ENCODE results near the gene MIER2.
A peak's percentile ranks its signal among the peaks of the same experiment; 100 is the strongest.
"Not testable (repeated sequence)": the region's sequence is repeated elsewhere in the genome, so short reads cannot be mapped to it uniquely, and the experiment has no call there.

MIER2 gene

GRCh38 chr19:355536-355935, 10.9 kb upstream of the MIER2 start:
- H3K36me3 Mint-ChIP-seq, H3K27me3 Mint-ChIP-seq, CTCF ChIA-PET, H3K4me1 Mint-ChIP-seq, DNase-seq, H3K27ac Mint-ChIP-seq, H3K4me3 Mint-ChIP-seq: not testable (repeated sequence)
- H3K9me3 Mint-ChIP-seq, result peaks cover 28% of the 10 kb centered on the region

- H3K27ac Mint-ChIP-seq, result no peak overlapping the region
- H3K9me3 Mint-ChIP-seq, result peaks cover 28% of the 10 kb centered on the region
- H3K4me1 Mint-ChIP-seq, result no peaks in the 10 kb centered on the region
- H3K27me3 Mint-ChIP-seq, result peaks cover 6% of the 10 kb centered on the region
- H3K36me3 Mint-ChIP-seq, result peaks cover 2% of the 10 kb centered on the region
- H3K4me3 Mint-ChIP-seq, result no peak overlapping the region
- CTCF ChIA-PET, result no interaction called here
- DNase-seq, result no peak
Observed at GRCh38 chr19:355134-355533, 10.5 kb upstream of the MIER2 start.

- Mint-ChIP-seq H3K4me3 (no peak overlapping the region), H3K9me3 (peaks cover 22% of the 10 kb centered on the region), H3K36me3 (peaks cover 2% of the 10 kb centered on the region), H3K4me1 (no peaks in the 10 kb centered on the region), H3K27me3 (peaks cover 6% of the 10 kb centered on the region), H3K27ac (no peak overlapping the region)
- CTCF ChIA-PET, result no interaction called here
- no peak for DNase-seq
Observed at GRCh38 chr19:351976-352625, 7.5 kb upstream of the MIER2 start.

DNA sequence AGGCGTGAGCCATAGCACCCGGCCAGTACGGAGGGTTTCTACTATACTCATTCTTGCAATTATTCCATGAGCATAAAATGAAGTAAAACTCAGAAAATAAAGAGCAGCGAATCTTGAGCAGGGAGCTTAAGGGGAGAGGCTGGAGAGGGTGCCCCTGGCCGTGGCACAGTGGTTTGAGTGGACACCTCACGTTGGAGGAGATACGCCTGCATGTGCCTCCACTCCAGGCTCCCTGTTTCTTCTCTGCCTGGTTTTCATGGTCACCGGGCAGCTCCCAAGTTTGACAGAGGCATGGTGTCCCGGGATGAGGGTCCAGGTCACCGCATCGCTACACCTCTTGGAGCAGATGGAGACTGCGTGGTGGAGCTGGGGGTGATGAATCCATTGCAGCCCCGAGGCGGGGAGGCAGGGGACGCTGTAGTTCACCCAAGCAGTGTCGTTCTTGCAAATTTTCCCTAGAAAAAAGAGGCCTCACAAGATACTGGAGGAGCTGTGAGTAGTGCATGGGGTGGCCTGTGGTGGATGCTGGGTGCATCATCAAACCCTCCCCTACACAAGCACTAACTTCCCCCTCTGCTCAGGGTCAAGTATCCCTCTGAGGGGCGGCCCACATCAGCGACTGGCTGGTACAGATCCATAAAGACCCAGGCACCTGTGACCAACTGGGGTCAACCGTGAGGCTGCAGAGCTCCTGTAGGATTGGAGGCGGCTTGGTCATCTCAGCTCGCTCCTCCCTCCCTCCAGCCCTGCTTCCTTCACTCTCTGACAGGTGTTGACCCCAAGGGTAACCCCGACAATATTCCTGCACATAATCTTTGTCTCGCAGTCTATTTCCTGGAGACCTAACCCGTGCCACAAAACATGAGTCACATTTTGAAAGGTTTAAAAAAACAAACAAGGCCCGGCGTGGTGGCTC, 3.6 kb upstream of the MIER2 start:
- Mint-ChIP-seq H3K4me3 (no peak overlapping the region), H3K9me3 (peaks cover 11% of the 10 kb centered on the region), H3K36me3 (peaks cover 4% of the 10 kb centered on the region), H3K27ac (no peak overlapping the region), H3K4me1 (peaks cover 16% of the 10 kb centered on the region), H3K27me3 (peaks cover 17% of the 10 kb centered on the region)
- no peak for DNase-seq
- CTCF ChIA-PET, result no interaction called here

DNA sequence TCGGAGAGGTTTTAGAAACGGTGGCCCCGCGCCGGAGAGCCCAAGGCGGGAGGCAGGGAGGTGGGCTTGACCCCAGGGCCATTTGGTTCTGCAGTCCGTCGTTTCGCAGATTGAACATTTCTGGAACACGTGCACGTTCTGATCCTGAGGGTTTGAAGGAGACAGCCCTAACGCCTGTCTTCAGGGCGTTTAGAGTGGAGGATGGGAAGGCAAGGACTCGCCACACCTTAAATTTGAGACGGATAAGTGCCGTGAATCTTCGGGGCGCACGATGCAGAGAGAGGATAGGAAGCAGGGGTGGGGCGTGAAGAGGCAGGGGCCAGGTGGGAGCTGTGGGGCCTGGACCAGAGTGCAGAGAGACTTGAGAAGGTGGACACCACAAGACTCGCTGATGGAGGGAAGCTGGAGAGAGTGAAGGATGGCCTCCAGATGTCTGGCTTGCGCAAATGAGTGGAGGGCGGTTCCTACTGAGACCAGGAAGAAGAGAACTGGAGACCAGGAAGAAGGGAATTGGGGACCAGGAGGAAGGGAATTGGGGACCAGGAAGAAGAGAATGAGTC, 804 bp upstream of the MIER2 start:
- no peak overlapping the region for H3K27ac Mint-ChIP-seq
- H3K9me3 Mint-ChIP-seq, result peaks cover 4% of the 10 kb centered on the region
- CTCF ChIA-PET, result no interaction called here
- H3K4me1 Mint-ChIP-seq, result peaks cover 44% of the 10 kb centered on the region
- no peak for DNase-seq
- peak overlapping the region; percentile 79 for H3K4me3 Mint-ChIP-seq
- H3K27me3 Mint-ChIP-seq, result peaks cover 12% of the 10 kb centered on the region
- peaks cover 7% of the 10 kb centered on the region for H3K36me3 Mint-ChIP-seq

- peaks cover 14% of the 10 kb centered on the region for H3K36me3 Mint-ChIP-seq
- peaks cover 4% of the 10 kb centered on the region for H3K9me3 Mint-ChIP-seq
- peaks cover 12% of the 10 kb centered on the region for H3K27me3 Mint-ChIP-seq
- peak overlapping the region; percentile 80 for H3K4me3 Mint-ChIP-seq
- peaks cover 52% of the 10 kb centered on the region for H3K4me1 Mint-ChIP-seq
- CTCF ChIA-PET, result interaction anchor here (0.7 kb wide), 1 partner anchor 78 kb away, joined by 3 read pairs; no protein-coding TSS in a partner anchor
- H3K27ac Mint-ChIP-seq, result peak overlapping the region; percentile 78
- DNase-seq, result peak; percentile 32
Observed at GRCh38 chr19:343941-344624, 513 bp downstream of the MIER2 start.

DNA sequence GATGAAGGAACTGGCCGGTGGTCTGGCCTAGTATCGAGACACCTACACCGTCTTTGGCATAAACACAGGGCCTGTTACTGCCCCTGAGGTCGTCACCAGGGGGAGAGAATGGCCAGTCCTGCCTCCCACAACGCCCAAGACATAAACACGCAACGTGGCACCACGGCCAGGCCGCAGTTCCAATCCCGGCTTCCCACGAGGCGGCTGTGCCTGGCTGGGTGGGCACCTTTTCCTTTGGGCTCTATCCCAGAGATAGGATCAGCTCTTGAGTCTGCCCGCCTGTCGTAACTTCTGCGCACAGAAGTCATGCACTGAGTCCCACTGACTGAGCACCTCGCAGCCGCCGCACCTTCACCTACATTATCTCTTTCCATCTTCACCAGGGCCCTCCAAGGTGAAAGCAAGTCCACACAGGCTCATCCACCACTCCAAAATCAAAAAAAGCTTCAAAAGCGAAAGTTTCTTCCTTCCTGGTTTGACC, 1.1 kb downstream of the MIER2 start:
- Mint-ChIP-seq H3K27ac (peak overlapping the region; percentile 78), H3K4me1 (peaks cover 56% of the 10 kb centered on the region), H3K9me3 (peaks cover 4% of the 10 kb centered on the region), H3K36me3 (peaks cover 17% of the 10 kb centered on the region), H3K27me3 (peaks cover 12% of the 10 kb centered on the region), H3K4me3 (peak overlapping the region; percentile 80)
- CTCF ChIA-PET, result interaction anchor here (0.7 kb wide), 1 partner anchor 77 kb away, joined by 3 read pairs; no protein-coding TSS in a partner anchor
- DNase-seq, result no peak

- peaks cover 4% of the 10 kb centered on the region for H3K9me3 Mint-ChIP-seq
- CTCF ChIA-PET, result no interaction called here
- peaks cover 12% of the 10 kb centered on the region for H3K27me3 Mint-ChIP-seq
- peaks cover 59% of the 10 kb centered on the region for H3K4me1 Mint-ChIP-seq
- no peak for DNase-seq
- peaks cover 22% of the 10 kb centered on the region for H3K36me3 Mint-ChIP-seq
- H3K27ac Mint-ChIP-seq, result peak overlapping the region; percentile 35
- H3K4me3 Mint-ChIP-seq, result peak overlapping the region; percentile 80
Observed at GRCh38 chr19:342801-343421, 1.7 kb downstream of the MIER2 start.

DNA sequence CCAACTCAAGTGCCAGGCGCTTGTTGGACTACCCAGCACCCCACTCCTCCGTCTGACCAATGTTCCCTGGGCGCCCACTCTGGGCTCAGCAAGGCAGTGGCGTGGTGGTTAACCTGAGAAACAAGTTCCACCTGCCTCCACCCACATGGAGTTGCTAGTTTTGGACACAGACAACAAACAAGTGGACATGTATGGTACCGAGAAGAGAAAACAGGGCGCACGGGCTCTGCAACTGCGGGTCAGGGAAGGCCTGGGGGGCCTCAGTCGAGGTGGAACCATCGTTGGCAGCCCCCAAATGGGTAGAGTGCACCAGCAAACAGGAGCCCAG, 2.5 kb downstream of the MIER2 start:
- Mint-ChIP-seq H3K9me3 (peaks cover 4% of the 10 kb centered on the region), H3K27ac (no peak overlapping the region), H3K36me3 (peaks cover 24% of the 10 kb centered on the region), H3K4me1 (peaks cover 59% of the 10 kb centered on the region), H3K4me3 (peak overlapping the region; percentile 29), H3K27me3 (peaks cover 12% of the 10 kb centered on the region)
- DNase-seq, result no peak
- CTCF ChIA-PET, result no interaction called here

GRCh38 chr19:341386-342127, 3.0 kb downstream of the MIER2 start:
- DNase-seq, result no peak
- H3K27me3 Mint-ChIP-seq, result peaks cover 12% of the 10 kb centered on the region
- H3K36me3 Mint-ChIP-seq, result peaks cover 25% of the 10 kb centered on the region
- H3K4me3 Mint-ChIP-seq, result no peak overlapping the region
- peaks cover 59% of the 10 kb centered on the region for H3K4me1 Mint-ChIP-seq
- no peak overlapping the region for H3K27ac Mint-ChIP-seq
- H3K9me3 Mint-ChIP-seq, result peaks cover 4% of the 10 kb centered on the region
- CTCF ChIA-PET, result no interaction called here

DNA sequence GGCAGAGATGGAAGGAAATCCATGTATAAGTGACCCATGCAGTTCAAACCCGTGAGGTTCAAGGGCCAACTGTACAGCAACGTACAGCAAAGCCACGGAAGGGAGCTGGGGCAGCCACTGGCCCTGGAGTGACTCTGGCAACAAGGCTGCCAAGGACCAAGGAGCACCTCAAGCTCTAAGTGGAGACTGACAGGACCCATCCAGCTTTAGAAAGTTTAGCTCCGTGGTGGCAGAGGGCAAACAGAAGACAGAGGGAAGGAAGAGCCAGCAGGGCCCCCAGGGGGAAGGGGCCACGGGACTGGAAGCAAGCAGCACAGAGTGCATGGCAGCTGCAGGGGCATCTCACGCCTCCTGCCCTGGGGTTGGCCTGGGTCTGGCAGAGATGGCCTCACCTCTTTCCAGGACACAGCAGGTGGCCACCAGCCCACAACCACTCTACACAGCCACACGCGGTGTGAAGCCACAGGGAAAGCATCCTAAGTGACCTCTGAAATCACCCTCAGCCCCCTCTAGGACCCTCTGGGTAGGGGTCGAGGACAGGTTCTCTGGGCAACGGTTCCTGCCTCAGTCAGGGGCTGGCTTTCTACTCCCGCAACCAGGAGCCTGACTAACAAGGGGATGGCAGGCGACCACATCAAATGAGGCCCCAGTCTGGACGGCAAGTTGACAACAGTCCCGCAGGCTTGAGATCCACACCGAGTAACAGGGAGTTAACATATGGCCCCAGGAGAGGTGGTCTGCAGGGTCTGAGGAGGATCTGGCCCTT, 3.8 kb downstream of the MIER2 start:
- CTCF ChIA-PET, result no interaction called here
- peaks cover 4% of the 10 kb centered on the region for H3K9me3 Mint-ChIP-seq
- H3K4me1 Mint-ChIP-seq, result peaks cover 59% of the 10 kb centered on the region
- H3K36me3 Mint-ChIP-seq, result peaks cover 25% of the 10 kb centered on the region
- H3K27ac Mint-ChIP-seq, result no peak overlapping the region
- no peak for DNase-seq
- no peak overlapping the region for H3K4me3 Mint-ChIP-seq
- H3K27me3 Mint-ChIP-seq, result peaks cover 12% of the 10 kb centered on the region

DNA sequence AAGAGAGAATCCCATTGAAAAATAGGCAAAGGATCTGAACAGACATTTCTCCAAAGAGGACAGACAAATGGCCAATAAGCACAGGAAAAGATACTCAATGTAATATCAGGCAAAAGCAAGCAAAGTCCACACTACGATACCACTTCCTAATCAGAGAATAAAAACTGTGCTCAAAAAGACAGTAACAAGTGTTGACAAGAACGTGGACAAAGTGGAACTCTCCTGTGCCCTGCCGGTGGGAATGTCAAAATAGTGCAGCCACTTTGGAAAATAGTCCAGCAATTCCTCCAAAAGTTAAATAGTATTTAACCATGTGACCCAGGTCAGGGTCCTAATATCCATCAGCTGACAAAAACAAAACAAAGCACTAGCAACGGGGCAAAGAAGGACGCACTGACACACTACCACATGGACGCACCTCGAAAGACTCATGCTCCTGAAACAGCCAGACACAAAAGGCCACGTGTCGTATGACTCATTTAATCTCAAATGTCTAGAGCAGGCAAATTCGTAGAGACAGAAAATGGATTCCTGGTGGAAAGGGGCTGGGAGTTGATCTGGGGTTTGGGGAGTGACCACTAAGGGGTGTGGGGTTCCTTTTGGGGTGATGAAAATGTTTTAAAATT, 5.2 kb downstream of the MIER2 start:
- CTCF ChIA-PET, result no interaction called here
- H3K36me3 Mint-ChIP-seq, result peaks cover 31% of the 10 kb centered on the region
- no peak overlapping the region for H3K4me3 Mint-ChIP-seq
- no peak for DNase-seq
- H3K4me1 Mint-ChIP-seq, result peaks cover 50% of the 10 kb centered on the region
- H3K27me3 Mint-ChIP-seq, result no peaks in the 10 kb centered on the region
- H3K27ac Mint-ChIP-seq, result no peak overlapping the region
- H3K9me3 Mint-ChIP-seq, result no peaks in the 10 kb centered on the region

Data from activated naive CD4-positive, alpha-beta T cell treated with anti-CD3 and anti-CD28 coated beads, Interleukin-2, amount 10 ng/mL, durations not matched to agents 7 days and 5 days (primary cell).